Measurements from ENCODE around the gene KRTAP26-1.

The KRTAP26-1 gene

DNA sequence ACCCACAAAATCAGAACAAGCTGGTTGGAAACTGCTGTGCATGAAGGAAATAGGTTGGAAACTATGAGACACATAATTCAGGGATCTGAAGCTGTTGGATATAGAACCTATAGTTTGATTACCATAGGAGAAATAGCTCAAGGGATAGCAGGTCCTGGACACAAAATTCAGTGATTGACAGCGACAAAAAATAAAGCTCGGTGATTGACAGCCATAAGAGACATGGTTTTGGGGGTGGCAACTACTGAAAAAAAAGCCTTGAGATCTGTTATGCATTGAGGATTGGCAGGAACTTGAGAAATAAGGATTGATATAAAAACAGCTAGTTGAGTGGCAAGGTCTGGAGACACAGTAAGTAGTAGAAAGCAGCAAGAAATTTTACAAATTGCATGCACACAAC lies 30.9 kb downstream of the KRTAP26-1 start, which contains the start of gene KRTAP25-1:
Gene KRTAP25-1, minus strand, starts transcription at position 300 of the 400 bp plus-strand sequence. Its CDS starts 24 bp downstream, at position 276.
- H3K4me3 ChIP-seq (ENCODE audit: low read depth, low read length): no peak within 1 kb of the TSS
- no peak for DNase-seq (ENCODE audit: low read depth)
- TF ChIP-seq, protein P1, sequence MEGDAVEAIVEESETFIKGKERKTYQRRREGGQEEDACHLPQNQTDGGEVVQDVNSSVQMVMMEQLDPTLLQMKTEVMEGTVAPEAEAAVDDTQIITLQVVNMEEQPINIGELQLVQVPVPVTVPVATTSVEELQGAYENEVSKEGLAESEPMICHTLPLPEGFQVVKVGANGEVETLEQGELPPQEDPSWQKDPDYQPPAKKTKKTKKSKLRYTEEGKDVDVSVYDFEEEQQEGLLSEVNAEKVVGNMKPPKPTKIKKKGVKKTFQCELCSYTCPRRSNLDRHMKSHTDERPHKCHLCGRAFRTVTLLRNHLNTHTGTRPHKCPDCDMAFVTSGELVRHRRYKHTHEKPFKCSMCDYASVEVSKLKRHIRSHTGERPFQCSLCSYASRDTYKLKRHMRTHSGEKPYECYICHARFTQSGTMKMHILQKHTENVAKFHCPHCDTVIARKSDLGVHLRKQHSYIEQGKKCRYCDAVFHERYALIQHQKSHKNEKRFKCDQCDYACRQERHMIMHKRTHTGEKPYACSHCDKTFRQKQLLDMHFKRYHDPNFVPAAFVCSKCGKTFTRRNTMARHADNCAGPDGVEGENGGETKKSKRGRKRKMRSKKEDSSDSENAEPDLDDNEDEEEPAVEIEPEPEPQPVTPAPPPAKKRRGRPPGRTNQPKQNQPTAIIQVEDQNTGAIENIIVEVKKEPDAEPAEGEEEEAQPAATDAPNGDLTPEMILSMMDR (IDR thresholded peaks at IDR 0.05; ENCODE audit: low read depth, low read length, missing control alignments): no peak

DNA sequence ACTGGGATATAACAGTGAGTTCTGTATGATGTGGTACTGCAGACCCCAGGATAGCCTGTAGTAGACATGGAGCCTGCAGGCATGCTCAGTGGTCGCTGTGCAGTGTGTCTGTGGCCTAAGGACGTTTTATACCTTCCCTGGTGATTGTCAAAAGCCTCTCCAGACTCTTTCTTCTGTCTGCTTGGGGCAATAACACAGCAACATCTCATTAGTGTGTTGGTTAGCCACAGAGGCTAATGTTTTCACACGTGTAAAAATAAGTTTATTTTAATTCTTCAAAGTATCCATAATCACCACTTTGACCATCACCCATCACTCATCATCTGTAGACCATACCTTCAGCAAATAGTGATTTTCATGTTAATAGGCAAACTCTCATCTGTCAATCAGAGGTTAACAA lies 37.3 kb downstream of the KRTAP26-1 start, which contains the start of gene KRTAP24-1:
Gene KRTAP24-1, minus strand, starts transcription at position 101 of the 400 bp plus-strand sequence. Its CDS starts 18 bp downstream, at position 83.
- TF ChIP-seq, protein P1 (IDR thresholded peaks at IDR 0.05; ENCODE audit: low read depth, low read length, missing control alignments): no peak
- H3K4me3 ChIP-seq (ENCODE audit: low read depth, low read length): no peak within 1 kb of the TSS
- DNase-seq (ENCODE audit: low read depth): no peak

DNA sequence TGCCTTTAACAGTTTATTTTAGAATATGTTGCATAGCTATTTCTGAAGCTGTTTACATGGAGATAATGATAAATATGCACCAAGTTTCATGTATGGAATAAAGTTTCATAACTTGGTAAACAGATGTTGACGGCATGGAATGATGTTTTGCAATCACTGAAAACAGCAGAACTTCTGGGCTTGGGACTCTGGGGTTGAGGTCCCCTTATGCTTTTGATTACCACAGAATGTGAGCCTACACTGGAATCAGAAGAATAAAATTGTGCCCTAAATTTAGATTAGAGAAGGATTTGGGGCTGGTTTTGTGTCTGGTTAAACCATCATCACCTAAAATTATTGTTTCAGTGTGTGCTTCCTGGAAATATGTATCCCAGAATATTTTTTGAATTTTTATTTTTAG lies 48.5 kb downstream of the KRTAP26-1 start:
- DNase-seq (ENCODE audit: low read depth): no peak
- no peak overlapping the region for H3K4me3 ChIP-seq (ENCODE audit: low read depth, low read length)
- TF ChIP-seq, protein P1 (IDR thresholded peaks at IDR 0.05; ENCODE audit: low read depth, low read length, missing control alignments): no peak

DNA sequence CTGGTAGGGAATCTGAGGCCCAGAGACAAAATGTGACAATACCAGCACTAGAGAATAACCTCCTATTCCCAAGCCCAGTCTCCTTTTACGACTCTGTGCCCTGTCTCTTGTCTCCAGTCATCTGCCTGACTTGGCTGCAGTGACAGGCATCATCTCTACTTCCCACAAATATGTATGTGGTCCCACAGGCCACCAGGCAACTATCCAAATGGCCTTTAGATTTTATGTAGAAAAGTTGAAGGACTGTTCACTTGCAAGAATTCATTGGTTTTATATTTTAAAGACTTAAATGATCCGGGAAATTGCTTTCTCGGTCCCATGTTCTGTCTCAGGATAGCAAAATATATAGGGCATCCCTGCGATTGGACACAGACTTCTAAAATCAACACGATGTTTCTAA lies 49.0 kb downstream of the KRTAP26-1 start:
- TF ChIP-seq, protein P1 (IDR thresholded peaks at IDR 0.05; ENCODE audit: low read depth, low read length, missing control alignments): no peak
- H3K4me3 ChIP-seq (ENCODE audit: low read depth, low read length): no peak overlapping the region
- no peak for DNase-seq (ENCODE audit: low read depth)

DNA sequence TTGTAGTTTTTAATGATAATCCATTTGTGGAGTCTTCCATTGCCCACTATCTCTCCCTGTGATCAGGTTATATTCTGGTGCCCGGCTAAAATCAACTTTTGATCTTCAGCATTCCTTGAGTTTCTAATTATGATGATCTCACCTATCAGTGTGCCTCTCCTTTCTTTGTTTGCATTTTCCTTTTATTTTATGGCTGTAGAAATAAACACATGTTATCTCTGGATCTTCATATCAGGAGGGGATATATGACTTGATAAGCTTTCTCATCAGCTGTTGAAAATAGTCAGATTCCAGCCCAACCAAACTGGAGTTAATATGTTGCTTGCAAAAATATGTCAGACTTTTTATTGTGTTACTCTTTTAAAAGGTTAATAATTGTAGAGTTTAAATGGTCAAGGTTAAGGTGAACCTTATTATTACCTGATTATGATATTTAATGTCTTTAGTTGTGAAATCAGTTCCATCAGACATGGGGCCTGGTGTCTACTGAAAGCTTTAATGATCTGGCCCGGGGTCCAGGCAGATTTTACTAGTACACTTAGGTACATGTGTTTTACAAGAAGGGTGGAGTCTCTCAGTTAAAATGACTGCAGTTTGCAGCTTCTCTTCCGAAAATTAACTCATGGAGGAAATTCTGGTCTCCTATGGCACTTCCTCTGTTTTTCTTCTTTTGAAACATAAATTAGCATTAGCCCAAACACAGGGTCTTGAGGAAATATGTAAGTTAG lies 50.1 kb downstream of the KRTAP26-1 start:
- DNase-seq (ENCODE audit: low read depth): no peak
- TF ChIP-seq, protein P1 (IDR thresholded peaks at IDR 0.05; ENCODE audit: low read depth, low read length, missing control alignments): no peak
- H3K4me3 ChIP-seq (ENCODE audit: low read depth, low read length): no peak overlapping the region
